PFSK-1 (cell line): ENCODE results near the gene GPX8.

Experiments used
- FOXP2 ChIP-seq: optimal IDR thresholded peaks from 2 replicates; pipeline ENCODE3; 2011; ENCODE audit warnings: borderline replicate concordance, control low read depth, inconsistent platforms; ENCODE audit not compliant: insufficient read depth; ENCODE audit errors: extremely low read length, extremely low read depth
- POLR2AphosphoS5 ChIP-seq: IDR thresholded peaks from 2 replicates; pipeline ENCODE4 v1.6.1; 2012; ENCODE audit warnings: low read depth, mild to moderate bottlenecking, control low read depth, low read length, moderate library complexity
- REST ChIP-seq, 2 experiments: IDR thresholded peaks; 2 replicates each; pipeline versions ENCODE4 v1.6.1 to v1.8.0; 2011 to 2012; ENCODE audit warnings: low read depth in 2 of 2, low read length in 2 of 2, control low read depth in 1 of 2, inconsistent platforms in 1 of 2, mild to moderate bottlenecking in 1 of 2, moderate library complexity in 1 of 2; ENCODE audit not compliant: insufficient read depth in 1 of 2
- SIN3A ChIP-seq: IDR thresholded peaks from 2 replicates; pipeline ENCODE4 v1.6.1; 2012; ENCODE audit warnings: mild to moderate bottlenecking, low read length, moderate library complexity, borderline replicate concordance; ENCODE audit not compliant: insufficient read depth
- TAF1 ChIP-seq: IDR thresholded peaks from 2 replicates; pipeline ENCODE4 v1.6.1; 2012; ENCODE audit warnings: low read length, control low read depth, borderline replicate concordance; ENCODE audit not compliant: insufficient read depth

The GPX8 gene

DNA sequence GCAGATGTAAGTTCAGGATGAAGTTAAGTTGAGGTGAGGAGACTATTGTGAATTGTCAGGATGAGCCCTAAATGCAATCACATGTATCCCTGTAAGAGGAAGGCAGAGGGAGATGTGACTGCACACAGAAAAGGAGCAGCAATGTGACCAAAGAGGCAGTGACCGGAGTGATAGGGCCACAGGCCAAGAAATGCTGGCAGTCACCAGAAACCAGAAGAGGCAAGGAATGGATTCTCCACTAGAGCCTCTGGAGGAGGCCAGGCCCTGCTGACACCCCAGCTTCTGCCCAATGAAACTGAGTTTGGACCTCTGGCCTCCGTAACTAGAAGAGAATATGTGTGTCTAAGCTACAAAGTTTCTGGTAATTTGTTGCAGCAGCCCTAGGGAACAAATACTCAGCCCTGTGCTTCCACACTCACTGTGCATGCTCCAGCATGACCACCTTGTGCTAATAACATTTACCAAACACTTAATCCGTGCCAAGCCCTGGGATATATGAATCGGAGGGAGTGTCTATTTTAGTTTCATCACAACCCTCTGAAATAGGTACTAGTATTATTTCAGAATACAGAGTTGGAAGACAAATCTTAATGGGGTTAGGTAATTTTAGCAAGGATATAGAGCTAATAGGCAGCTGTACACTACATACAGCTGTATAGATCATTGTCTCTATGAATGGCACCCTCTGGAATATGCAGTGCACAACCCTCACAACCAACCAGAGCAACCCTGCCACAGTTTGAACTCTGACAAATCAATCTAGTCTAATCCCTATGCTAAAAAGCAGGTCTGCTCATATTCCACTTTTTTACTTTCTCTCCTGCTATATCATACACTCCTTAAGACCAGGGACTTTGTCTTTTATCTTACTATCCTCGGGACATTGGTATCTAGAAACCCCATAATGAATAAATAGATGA lies 7.8 kb upstream of the GPX8 start:
- TF ChIP-seq REST (IDR thresholded peaks at IDR 0.05; ENCODE audit: insufficient read depth in 1 of 2, low read depth in 2 of 2, low read length in 2 of 2) (no peak), POLR2AphosphoS5 (no peak), SIN3A (no peak), TAF1 (no peak), FOXP2 (no peak)

DNA sequence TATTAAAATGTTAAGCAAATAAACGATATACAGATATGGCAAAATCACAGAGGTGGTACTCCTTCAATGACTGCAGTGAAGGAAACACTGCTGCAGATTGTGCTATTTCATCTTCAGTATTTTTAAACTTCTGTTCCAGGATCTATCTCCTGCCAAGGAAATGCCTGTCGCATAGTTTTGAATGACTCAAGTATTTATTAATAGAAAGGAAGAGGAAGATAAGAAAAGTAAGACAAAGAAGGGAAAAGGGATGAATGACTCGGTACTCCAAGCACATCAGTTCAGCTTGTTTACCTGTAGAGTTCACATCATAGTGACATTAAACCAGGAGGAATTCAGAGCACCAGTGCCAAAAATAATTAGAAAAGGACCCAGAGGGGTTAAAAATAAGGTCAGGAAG lies 5.1 kb upstream of the GPX8 start:
- no peak for TF ChIP-seq FOXP2

- TF ChIP-seq FOXP2: no peak
- no peak for TF ChIP-seq SIN3A
- peak; percentile 72; the same call in 1 of the 2 replicates for TF ChIP-seq POLR2AphosphoS5
- no peak for TF ChIP-seq REST (IDR thresholded peaks at IDR 0.05; ENCODE audit: insufficient read depth in 1 of 2, low read depth in 2 of 2, low read length in 2 of 2)
- peak; percentile 67; the same call in 1 of the 2 replicates for TF ChIP-seq TAF1
Measured at GRCh38 chr5:55160493-55161209, 680 bp downstream of the GPX8 start.

- TF ChIP-seq SIN3A (no peak), POLR2AphosphoS5 (no peak), REST (IDR thresholded peaks at IDR 0.05; ENCODE audit: insufficient read depth in 1 of 2, low read depth in 2 of 2, low read length in 2 of 2) (no peak), TAF1 (no peak), FOXP2 (no peak)
Measured at GRCh38 chr5:55162666-55163065, 2.7 kb downstream of the GPX8 start.

DNA sequence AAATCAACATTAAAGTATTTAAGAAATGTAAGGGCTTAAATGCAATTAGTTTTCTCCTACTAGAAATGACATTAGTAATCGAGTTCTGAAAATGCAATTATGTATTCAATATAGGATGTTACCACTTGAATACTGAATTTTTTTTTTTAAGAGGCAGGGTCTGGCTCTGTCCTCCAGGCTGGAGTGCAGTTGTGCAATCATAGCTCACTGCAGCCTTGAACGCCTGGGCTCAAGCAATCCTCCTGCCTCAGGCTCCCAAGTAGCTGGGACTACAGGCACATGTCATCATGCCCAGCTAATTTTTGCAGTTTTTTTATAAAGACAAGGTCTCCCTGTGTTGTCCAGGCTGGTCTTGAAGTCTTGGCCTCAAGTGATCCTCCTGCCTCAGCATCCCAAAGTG lies 11.5 kb downstream of the GPX8 start:
- TF ChIP-seq SIN3A: no peak
- no peak for TF ChIP-seq REST (IDR thresholded peaks at IDR 0.05; ENCODE audit: insufficient read depth in 1 of 2, low read depth in 2 of 2, low read length in 2 of 2)
- TF ChIP-seq POLR2AphosphoS5: no peak
- no peak for TF ChIP-seq FOXP2
- no peak for TF ChIP-seq TAF1
